22Rv1 (cell line): ENCODE results near the gene RBM28.

ENCODE experiments used
- H3K27ac ChIP-seq: fragments of 450-650 bp; 2 replicates; pipeline ENCODE4 v1.5.1; 2017
- CTCF ChIP-seq: fragments of 450-650 bp; IDR thresholded peaks from 2 replicates; pipeline ENCODE4 v1.5.1; 2017; ENCODE audit warnings: mild to moderate bottlenecking
- ZFX ChIP-seq: fragments of 450-650 bp; IDR thresholded peaks from 2 replicates; pipeline ENCODE4 v1.6.1; 2017; ENCODE audit warnings: antibody characterized with exemption, borderline replicate concordance

RBM28 gene

GRCh38 chr7:128265906-128266300, 77.8 kb downstream of the RBM28 start:
- H3K27ac ChIP-seq, result no peak overlapping the region
- no peak for TF ChIP-seq CTCF
- TF ChIP-seq ZFX, result no peak

GRCh38 chr7:128265156-128265905, 78.4 kb downstream of the RBM28 start:
- TF ChIP-seq CTCF (no peak), ZFX (no peak)
- H3K27ac ChIP-seq, result no peak overlapping the region

- H3K27ac ChIP-seq, result no peak overlapping the region
- TF ChIP-seq ZFX (no peak), CTCF (no peak)
Measured at GRCh38 chr7:128264477-128264876, 79.2 kb downstream of the RBM28 start.

- TF ChIP-seq ZFX, result no peak
- TF ChIP-seq CTCF, result no peak
- H3K27ac ChIP-seq, result no peak overlapping the region
Measured at GRCh38 chr7:128263420-128263819, 80.3 kb downstream of the RBM28 start.

GRCh38 chr7:128262273-128263028, 81.3 kb downstream of the RBM28 start:
- no peak overlapping the region for H3K27ac ChIP-seq
- TF ChIP-seq ZFX, result no peak
- no peak for TF ChIP-seq CTCF

GRCh38 chr7:128260069-128260795, 83.5 kb downstream of the RBM28 start:
- TF ChIP-seq ZFX (no peak), CTCF (no peak)
- H3K27ac ChIP-seq, result peak overlapping the region; percentile 40; the same call in 1 of the 2 replicates
